NCI-H2196 (cell line): ENCODE measurements around the gene GABARAPL2.
"Not testable (repeated sequence)": the region's sequence is repeated elsewhere in the genome, so short reads cannot be mapped to it uniquely, and the experiment has no call there.

Experiments used
- DNase-seq: peaks from one replicate; lab custom pipeline; 2025; ENCODE audit not compliant: unreplicated experiment; lab: John Stamatoyannopoulos, UW

Gene GABARAPL2, protein sequence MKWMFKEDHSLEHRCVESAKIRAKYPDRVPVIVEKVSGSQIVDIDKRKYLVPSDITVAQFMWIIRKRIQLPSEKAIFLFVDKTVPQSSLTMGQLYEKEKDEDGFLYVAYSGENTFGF

DNA sequence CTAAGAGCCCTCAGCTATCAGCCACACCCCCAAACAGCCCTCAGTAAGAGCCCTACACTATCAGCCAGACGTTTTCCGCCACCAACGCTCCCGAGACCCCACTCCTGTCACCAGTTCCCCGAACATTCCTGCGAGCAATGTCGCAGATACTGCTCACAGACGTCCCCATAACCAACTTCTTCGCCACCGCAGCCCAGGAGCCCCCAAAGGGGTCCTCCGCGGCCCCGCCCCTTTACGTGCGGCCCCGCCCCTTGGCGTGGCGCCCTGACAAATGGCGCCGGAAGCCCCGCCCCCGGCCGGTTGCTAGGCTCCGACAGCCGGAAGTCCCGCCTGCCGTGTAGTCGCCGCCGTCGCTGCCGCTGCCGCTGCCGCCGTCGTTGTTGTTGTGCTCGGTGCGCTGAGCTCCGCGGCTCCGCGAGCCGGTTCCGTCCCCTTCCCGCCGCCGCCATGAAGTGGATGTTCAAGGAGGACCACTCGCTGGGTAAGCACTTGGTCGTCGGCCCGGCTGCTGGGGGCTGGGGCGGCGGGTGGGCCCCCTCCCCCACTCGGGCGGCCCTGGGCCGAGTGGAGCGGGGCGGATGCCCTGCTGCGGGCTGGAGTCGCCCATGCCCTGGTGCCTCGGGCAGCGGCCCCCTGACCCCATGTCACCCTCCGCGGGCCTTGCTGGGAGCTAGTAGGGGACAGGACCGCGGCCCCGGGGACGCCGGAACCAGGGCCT is at the start of gene GABARAPL2:
Gene GABARAPL2 (plus strand): TSS at position 340 of the 718 bp plus-strand sequence. CDS start 108 bp downstream, at position 448.
- DNase-seq, result peak; percentile 62

- DNase-seq, result no peak
Observed at GRCh38 chr16:75519175-75519574, 47.0 kb upstream of the GABARAPL2 start.

GRCh38 chr16:75526032-75526790 is 40.0 kb upstream of the GABARAPL2 start:
- no peak for DNase-seq

GRCh38 chr16:75527825-75528299 is 38.3 kb upstream of the GABARAPL2 start:
- DNase-seq, result no peak

- DNase-seq, result no peak
Observed at GRCh38 chr16:75529056-75529905, 36.9 kb upstream of the GABARAPL2 start.

DNA sequence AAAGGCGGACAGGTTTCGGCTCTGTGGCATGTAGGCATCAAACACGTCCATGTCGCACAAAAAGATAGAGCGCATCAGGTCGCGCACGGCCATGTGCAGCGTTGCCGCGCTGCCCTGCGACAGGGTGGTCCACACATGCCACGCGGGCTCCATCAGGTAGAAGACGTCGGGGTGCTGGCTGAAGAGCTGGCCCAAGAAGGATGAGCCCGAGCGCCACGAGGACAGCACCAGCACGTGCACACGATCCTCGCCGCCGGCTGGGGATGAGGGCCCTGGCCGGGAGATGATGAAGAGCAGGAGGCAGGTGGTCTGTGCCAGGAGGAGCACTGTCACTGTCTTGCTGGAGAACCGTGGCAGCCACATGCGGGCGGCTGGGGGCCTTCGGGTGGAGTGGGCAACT is 36.2 kb upstream of the GABARAPL2 start:
- no peak for DNase-seq

- no peak for DNase-seq
Observed at GRCh38 chr16:75532142-75532765, 33.9 kb upstream of the GABARAPL2 start.

DNA sequence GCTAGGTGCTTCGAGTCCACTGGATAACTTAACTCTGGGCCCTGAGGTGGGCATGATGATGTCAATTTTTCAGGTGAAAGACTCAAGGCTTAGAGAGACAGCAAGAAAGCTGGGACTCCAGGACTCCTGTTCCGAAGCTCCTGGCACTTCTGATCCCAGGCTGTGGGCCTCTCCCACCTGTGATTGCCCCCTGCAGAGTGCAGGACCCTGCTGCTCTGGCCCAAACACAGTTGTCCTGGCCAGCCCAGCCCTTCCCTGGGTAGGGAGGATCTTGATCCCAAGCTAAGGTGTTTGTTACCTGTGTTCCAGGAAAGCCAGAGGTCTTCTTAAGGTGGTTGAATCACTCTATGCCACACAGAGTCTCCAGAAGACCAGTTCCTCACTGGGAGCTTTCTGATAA is 33.4 kb upstream of the GABARAPL2 start:
- DNase-seq, result no peak

DNA sequence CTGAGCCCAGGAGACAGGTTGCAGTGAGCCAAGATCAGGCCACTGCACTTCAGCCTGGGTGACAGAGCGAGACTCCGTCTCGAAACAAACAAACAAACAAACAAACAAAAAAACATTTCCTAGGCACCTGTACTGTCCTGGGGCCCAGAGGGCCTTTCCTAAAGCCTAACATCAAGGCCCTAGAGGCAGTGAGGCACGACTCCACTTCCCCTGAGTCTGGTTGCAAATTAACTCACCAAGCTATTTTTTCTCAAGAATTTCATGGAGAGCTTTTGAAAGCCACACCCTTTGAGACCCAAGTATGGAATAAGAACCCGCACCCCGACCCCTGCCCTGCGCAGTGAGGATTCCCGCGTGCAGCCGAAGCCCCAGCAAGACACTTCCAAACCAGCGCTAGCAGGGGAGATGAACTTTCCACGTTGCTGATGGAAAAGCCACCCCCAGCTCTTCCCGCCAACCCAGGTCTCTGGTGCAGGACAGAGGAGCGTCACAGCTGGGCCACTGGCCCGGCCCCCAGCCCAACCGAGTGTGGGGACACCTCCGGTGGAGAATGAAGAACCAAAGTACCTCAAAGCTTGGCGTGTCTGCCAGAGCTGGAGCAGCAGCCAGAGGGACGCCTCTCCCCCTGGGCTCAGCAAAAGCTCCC is 31.5 kb upstream of the GABARAPL2 start:
- no peak for DNase-seq

DNA sequence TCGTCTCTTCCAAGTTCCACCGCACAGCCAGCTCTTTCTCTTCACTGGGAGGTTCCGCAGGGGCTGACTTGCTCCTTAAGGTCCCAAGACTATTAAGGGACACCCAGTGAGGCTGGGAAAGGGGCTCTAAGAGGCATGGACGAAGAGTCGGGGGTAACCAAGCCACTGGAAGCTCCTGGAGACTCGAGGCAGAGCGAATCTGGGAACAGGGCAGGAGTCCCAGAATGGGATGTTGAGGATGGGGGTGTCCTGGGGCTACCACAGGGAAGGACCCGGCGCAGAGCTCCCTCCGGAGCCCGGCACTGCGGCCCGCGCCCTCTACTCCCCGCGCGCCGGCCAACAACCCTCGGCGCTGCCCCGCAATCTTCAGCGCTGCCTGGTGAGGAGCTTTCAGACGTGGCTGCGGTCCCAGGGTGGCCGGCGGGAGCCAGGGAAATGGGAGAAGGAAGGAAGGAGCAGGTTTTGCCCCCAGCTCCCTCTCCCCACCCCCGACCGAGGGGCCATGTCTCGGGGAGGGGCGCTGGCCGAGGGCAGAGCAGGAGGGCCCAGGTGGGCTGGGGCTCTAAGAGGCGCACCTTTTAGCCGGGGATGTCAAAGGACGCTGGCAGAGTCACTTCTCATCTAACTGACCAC is 30.9 kb upstream of the GABARAPL2 start:
- no peak for DNase-seq

GRCh38 chr16:75535901-75536300 is 30.3 kb upstream of the GABARAPL2 start, which contains the start of gene CHST5:
Gene CHST5 (minus strand): TSS chr16:75536108. CDS start chr16:75530384, 5,724 bp downstream.
- no peak for DNase-seq

DNA sequence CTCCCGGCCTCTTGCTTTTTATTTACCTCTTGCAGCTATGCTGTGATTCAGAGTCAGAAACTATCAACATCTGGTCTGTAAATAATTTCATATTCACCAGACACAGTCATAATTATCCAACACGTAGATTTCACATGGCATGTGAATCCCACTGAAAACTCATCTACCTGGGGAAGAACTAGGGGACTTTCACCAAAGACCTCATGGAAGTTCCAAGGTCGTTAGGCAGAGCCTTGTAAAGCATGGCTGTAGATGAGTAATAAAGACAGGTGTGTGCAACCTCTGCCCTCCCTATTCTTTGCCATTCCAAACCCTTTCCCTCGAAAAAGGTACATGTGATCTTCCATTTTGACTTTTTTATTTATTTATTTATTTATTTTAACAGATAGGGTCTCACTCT is 28.4 kb upstream of the GABARAPL2 start:
- DNase-seq, result no peak

- DNase-seq, result not testable (repeated sequence)
Observed at GRCh38 chr16:75538882-75539565, 27.2 kb upstream of the GABARAPL2 start.

DNA sequence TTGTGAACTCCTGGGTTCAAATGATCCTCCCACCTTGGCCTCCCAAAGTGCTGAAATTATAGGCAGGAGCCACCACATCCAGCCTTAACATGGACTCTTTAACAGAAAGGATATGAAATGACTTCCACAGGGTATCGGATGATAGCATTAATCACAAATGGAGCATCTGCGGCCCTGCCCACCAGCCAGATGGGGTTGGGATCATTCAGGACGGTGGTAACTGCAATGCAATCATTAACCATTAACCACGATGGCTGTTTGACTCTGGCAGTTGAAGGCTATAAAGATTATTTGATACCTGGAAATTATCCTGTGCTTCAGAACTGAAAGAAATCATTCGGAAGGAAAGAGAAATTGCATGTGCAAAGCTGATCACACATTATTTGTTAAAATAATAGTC is 24.9 kb upstream of the GABARAPL2 start:
- DNase-seq, result no peak

GRCh38 chr16:75542462-75542861 is 23.7 kb upstream of the GABARAPL2 start:
- DNase-seq, result not testable (repeated sequence)

GRCh38 chr16:75545879-75546278 is 20.3 kb upstream of the GABARAPL2 start:
- DNase-seq, result not testable (repeated sequence)

- no peak for DNase-seq
Observed at GRCh38 chr16:75546293-75546692, 19.9 kb upstream of the GABARAPL2 start.

DNA sequence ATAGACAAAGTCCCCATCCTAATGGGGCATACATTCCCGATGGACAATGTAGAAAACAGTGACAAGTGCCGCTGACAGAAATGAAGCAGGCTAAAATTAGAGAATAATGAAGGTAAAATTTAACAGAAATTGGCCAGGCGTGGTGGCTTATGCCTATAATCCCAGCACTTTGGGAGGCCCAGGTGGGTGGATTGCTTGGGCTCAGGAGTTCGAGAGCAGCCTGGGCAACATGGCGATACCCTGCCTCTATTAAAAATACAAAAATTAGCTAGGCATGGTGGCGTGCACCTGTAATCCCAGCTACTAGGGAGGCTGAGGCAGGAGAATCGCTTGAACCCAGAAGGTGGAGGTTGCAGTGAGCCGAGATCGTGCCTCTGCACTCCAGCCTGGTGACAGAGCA is 17.7 kb upstream of the GABARAPL2 start:
- DNase-seq, result not testable (repeated sequence)

GRCh38 chr16:75550211-75550662 is 15.9 kb upstream of the GABARAPL2 start:
- DNase-seq, result peak; percentile 8
